Esophagus squamous epithelium (tissue), 4 donors: ENCODE data around the gene CTSD.

Experiments
- CTCF ChIP-seq, 6 experiments: fragments of 450-650 bp in 4 of 6; fragments of 200-600 bp in 2 of 6; sonication (generic) in 2 of 6; IDR thresholded peaks; one replicate each; pipeline ENCODE4 v1.5.1; 2016 to 2019; ENCODE audit warnings: antibody characterized with exemption in 6 of 6, mild to moderate bottlenecking in 4 of 6, moderate library complexity in 4 of 6
- POLR2A ChIP-seq, 4 donors: fragments of 450-650 bp; IDR thresholded peaks; one replicate each; pipeline ENCODE4 v1.6.1; 2017; ENCODE audit warnings: antibody characterized with exemption in 4 of 4, mild to moderate bottlenecking in 4 of 4, moderate library complexity in 3 of 4

GRCh38 chr11:1739576-1739975, 24.2 kb downstream of the CTSD start:
- TF ChIP-seq CTCF (IDR thresholded peaks at IDR 0.05), result no peak
- TF ChIP-seq POLR2A (IDR thresholded peaks at IDR 0.05), result no peak
